K562 (cell line): Measurements from ENCODE around the gene WBP1L. TPM values are rescaled to one million over a fixed set of nuclear protein-coding genes. Genes with fewer than 3 reads are reported as not detected.

Experiments used
- CBX1 ChIP-seq: sonication (generic); IDR thresholded peaks from 2 replicates; pipeline ENCODE4 v1.6.1; 2016; ENCODE audit warnings: antibody characterized with exemption, low read depth, mild to moderate bottlenecking
- DMBX1 ChIP-seq: fragments of 250-450 bp; sonication (Bioruptor Pico); IDR thresholded peaks from 2 replicates; pipeline ENCODE4 v1.8.0; 2022; ENCODE audit warnings: inconsistent platforms, mild to moderate bottlenecking, moderate library complexity, borderline replicate concordance
- FUS ChIP-seq: fragments of 200-400 bp; formaldehyde crosslinking; optimal IDR thresholded peaks from 2 replicates; pipeline ENCODE3; 2017; ENCODE audit warnings: low read depth, low read length
- KDM4B ChIP-seq, 2 experiments: fragments of 450-650 bp in 1 of 2; sonication (generic) in 1 of 2; IDR thresholded peaks; 2 replicates each; pipeline ENCODE4 v1.6.1; 2016 to 2017; ENCODE audit warnings: borderline replicate concordance in 2 of 2, antibody characterized with exemption in 1 of 2, low read depth in 1 of 2, mild to moderate bottlenecking in 1 of 2
- NR2C1 ChIP-seq, 2 experiments: fragments of 450-650 bp; IDR thresholded peaks; 2 replicates each; pipeline ENCODE4 v1.6.1; 2017; ENCODE audit warnings: mild to moderate bottlenecking in 2 of 2, antibody characterized with exemption in 1 of 2, inconsistent platforms in 1 of 2, missing compliant biosample characterization in 1 of 2, missing genetic modification characterization in 1 of 2
- POLR2AphosphoS2 ChIP-seq: IDR thresholded peaks from 2 replicates; pipeline ENCODE4 v1.6.1; 2012; ENCODE audit warnings: low read length, improper control_type of control experiment
- PTBP1 ChIP-seq: fragments of 200-400 bp; formaldehyde crosslinking; IDR thresholded peaks from 2 replicates; pipeline ENCODE4 v1.6.1; 2017; ENCODE audit warnings: low read depth, low read length
- PTTG1 ChIP-seq: fragments of 450-650 bp; IDR thresholded peaks from 2 replicates; pipeline ENCODE4 v1.6.1; 2016; ENCODE audit warnings: low read depth, mild to moderate bottlenecking, missing genetic modification characterization, missing compliant biosample characterization
- RAD51 ChIP-seq: fragments of 450-650 bp; IDR thresholded peaks from 2 replicates; pipeline ENCODE4 v1.7.1; 2016; ENCODE audit warnings: low read depth, mild to moderate bottlenecking, borderline replicate concordance
- RCOR1 ChIP-seq, 2 experiments: IDR thresholded peaks; 2 replicates each; pipeline ENCODE4 v1.6.1; 2012; ENCODE audit warnings: low read depth in 2 of 2, low read length in 2 of 2, borderline replicate concordance in 1 of 2, improper control_type of control experiment in 1 of 2
- SMAD4 ChIP-seq: fragments of 250-450 bp; sonication (Bioruptor Pico); conservative IDR thresholded peaks from 2 replicates; pipeline ENCODE4 v1.8.0; 2021; ENCODE audit warnings: inconsistent platforms, mild to moderate bottlenecking, moderate library complexity
- TAF7 ChIP-seq: fragments of 450-650 bp; IDR thresholded peaks from 2 replicates; pipeline ENCODE4 v1.6.1; 2016; ENCODE audit warnings: missing genetic modification characterization, missing compliant biosample characterization
- ZNF239 ChIP-seq: fragments of 250-450 bp; sonication (Bioruptor Pico); IDR thresholded peaks from 2 replicates; pipeline ENCODE4 v1.4.0; 2020; ENCODE audit warnings: mild to moderate bottlenecking
- ZNF280B ChIP-seq: fragments of 250-450 bp; sonication (Bioruptor Pico); IDR thresholded peaks from 2 replicates; pipeline ENCODE4 v1.5.1; 2021; ENCODE audit warnings: mild to moderate bottlenecking
- ZNF41 ChIP-seq: fragments of 250-450 bp; sonication (Bioruptor Pico); conservative IDR thresholded peaks from 2 replicates; pipeline ENCODE4 v1.4.0; 2020; ENCODE audit warnings: mild to moderate bottlenecking
- polyA plus RNA-seq, 8 experiments: library from polyadenylated mRNA; depleted of rRNA in 4 of 8; stranded (reverse) in 5 of 8; unstranded in 3 of 8; fragments of >200 nt; fragmentation: Nextera tagmentation in 2 of 8; fragmentation: Illumina TruSeq in 1 of 8; extraction: Ambion mirVana in 2 of 8; extraction: Trizol in 1 of 8; gene quantifications; 2 replicates each; pipeline versions ENCODE4 v1.2.1 to v1.2.3, GENCODE V29; 2011 to 2014; ENCODE audit warnings: inconsistent platforms in 1 of 8, missing spikeins in 1 of 8
- total RNA-seq, 7 experiments: library from RNA; depleted of rRNA in 6 of 7; stranded (reverse); fragments of >200 nt in 6 of 7; fragmentation: Illumina TruSeq in 2 of 7; extraction: Trizol in 2 of 7; gene quantifications; 2 replicates each; pipeline versions ENCODE4 v1.2.1 to v1.2.3, GENCODE V29; 2011 to 2021; ENCODE audit warnings: low replicate concordance in 1 of 7
- TF ChIP-seq, protein P1 (sequence below): IDR thresholded peaks from 2 replicates; pipeline ENCODE4 v1.6.1; 2016; ENCODE audit warnings: missing genetic modification characterization, missing compliant biosample characterization
- TF ChIP-seq, protein P2 (sequence below): fragments of 450-650 bp; IDR thresholded peaks from 2 replicates; pipeline ENCODE4 v1.6.1; 2017; ENCODE audit warnings: antibody characterized with exemption, mild to moderate bottlenecking
- TF ChIP-seq, protein P3 (sequence below): fragments of 450-650 bp; formaldehyde crosslinking; IDR thresholded peaks from 2 replicates; pipeline ENCODE4 v1.4.0; 2022; ENCODE audit warnings: mild to moderate bottlenecking, moderate library complexity

WBP1L gene
- total and polyA plus RNA-seq, 9 of the 15 experiments (the other 6 are each of a cell fraction or from before 2014, with no cell fraction given) = 3.2 to 14.4 (median 11.3) TPM

DNA sequence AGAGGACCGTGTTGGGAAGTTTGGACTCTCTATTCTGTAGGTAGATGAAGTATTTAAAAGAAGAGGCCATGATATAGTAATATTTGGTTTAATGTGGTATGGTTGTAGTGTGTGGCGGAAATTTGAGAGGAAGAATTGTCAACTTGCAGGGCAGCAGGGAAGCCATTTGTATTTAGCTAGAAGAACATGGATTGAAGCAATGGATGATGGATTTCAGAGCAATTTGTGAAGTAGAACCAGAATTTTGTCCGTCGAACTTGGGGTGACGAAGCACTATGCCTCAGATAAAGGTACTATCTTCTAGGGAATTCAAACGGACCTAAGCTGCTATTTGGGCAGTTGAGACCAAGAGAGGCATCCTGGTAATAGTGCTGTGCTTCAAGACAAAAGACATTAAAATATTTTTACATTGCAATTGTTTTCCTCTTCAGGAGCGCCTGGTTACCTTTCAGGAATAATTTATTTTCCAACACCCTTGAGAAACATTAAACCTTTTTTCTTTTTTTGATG is 615 bp upstream of the WBP1L start (continued):
- TF ChIP-seq, protein P1, sequence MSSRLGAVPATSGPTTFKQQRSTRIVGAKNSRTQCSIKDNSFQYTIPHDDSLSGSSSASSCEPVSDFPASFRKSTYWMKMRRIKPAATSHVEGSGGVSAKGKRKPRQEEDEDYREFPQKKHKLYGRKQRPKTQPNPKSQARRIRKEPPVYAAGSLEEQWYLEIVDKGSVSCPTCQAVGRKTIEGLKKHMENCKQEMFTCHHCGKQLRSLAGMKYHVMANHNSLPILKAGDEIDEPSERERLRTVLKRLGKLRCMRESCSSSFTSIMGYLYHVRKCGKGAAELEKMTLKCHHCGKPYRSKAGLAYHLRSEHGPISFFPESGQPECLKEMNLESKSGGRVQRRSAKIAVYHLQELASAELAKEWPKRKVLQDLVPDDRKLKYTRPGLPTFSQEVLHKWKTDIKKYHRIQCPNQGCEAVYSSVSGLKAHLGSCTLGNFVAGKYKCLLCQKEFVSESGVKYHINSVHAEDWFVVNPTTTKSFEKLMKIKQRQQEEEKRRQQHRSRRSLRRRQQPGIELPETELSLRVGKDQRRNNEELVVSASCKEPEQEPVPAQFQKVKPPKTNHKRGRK (tag) = 0 out of 2 replicates have a peak, but pooled peaks have one; percentile 45
- no peak for TF ChIP-seq ZNF280B (CRISPR knock-in tag)
- TF ChIP-seq DMBX1 = peak; percentile 82
- TF ChIP-seq NR2C1 (IDR thresholded peaks at IDR 0.05) = no peak
- TF ChIP-seq NR2C1 (tag; IDR thresholded peaks at IDR 0.05) = peak; percentile 44; the same call in 1 of the 2 replicates
- TF ChIP-seq, protein P2, sequence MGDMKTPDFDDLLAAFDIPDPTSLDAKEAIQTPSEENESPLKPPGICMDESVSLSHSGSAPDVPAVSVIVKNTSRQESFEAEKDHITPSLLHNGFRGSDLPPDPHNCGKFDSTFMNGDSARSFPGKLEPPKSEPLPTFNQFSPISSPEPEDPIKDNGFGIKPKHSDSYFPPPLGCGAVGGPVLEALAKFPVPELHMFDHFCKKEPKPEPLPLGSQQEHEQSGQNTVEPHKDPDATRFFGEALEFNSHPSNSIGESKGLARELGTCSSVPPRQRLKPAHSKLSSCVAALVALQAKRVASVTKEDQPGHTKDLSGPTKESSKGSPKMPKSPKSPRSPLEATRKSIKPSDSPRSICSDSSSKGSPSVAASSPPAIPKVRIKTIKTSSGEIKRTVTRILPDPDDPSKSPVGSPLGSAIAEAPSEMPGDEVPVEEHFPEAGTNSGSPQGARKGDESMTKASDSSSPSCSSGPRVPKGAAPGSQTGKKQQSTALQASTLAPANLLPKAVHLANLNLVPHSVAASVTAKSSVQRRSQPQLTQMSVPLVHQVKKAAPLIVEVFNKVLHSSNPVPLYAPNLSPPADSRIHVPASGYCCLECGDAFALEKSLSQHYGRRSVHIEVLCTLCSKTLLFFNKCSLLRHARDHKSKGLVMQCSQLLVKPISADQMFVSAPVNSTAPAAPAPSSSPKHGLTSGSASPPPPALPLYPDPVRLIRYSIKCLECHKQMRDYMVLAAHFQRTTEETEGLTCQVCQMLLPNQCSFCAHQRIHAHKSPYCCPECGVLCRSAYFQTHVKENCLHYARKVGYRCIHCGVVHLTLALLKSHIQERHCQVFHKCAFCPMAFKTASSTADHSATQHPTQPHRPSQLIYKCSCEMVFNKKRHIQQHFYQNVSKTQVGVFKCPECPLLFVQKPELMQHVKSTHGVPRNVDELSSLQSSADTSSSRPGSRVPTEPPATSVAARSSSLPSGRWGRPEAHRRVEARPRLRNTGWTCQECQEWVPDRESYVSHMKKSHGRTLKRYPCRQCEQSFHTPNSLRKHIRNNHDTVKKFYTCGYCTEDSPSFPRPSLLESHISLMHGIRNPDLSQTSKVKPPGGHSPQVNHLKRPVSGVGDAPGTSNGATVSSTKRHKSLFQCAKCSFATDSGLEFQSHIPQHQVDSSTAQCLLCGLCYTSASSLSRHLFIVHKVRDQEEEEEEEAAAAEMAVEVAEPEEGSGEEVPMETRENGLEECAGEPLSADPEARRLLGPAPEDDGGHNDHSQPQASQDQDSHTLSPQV = peak; percentile 95
- peak; percentile 23; the same call in 1 of the 2 replicates for TF ChIP-seq ZNF239
- no peak for TF ChIP-seq KDM4B (IDR thresholded peaks at IDR 0.05; ENCODE audit: borderline replicate concordance in 2 of 2, low read depth in 1 of 2)
- peak; percentile 86 for TF ChIP-seq PTTG1 (tag)
- no peak for TF ChIP-seq CBX1
- TF ChIP-seq, protein P3, sequence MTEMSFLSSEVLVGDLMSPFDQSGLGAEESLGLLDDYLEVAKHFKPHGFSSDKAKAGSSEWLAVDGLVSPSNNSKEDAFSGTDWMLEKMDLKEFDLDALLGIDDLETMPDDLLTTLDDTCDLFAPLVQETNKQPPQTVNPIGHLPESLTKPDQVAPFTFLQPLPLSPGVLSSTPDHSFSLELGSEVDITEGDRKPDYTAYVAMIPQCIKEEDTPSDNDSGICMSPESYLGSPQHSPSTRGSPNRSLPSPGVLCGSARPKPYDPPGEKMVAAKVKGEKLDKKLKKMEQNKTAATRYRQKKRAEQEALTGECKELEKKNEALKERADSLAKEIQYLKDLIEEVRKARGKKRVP (CRISPR knock-in tag) = 0 out of 2 replicates have a peak, but pooled peaks have one; percentile 12
- no peak for TF ChIP-seq FUS
- TF ChIP-seq POLR2AphosphoS2 = no peak
- no peak for TF ChIP-seq RAD51
- peak; percentile 72 for TF ChIP-seq SMAD4 (CRISPR knock-in tag)
- peak; percentile 51; the same call in 1 of the 2 replicates for TF ChIP-seq TAF7 (tag)
- no peak for TF ChIP-seq PTBP1
- no peak for TF ChIP-seq RCOR1 (IDR thresholded peaks at IDR 0.05; ENCODE audit: borderline replicate concordance in 1 of 2, low read depth in 2 of 2, low read length in 2 of 2)
- 0 out of 2 replicates have a peak, but pooled peaks have one; percentile 9 for TF ChIP-seq ZNF41 (CRISPR knock-in tag)
